Mucosa of rectum (tissue), 2 donors: Measurements from ENCODE around the gene KLF3.
A peak's percentile ranks its signal among the peaks of the same experiment; 100 is the strongest.

ENCODE experiments used
- H3K27ac ChIP-seq, 2 donors: one replicate each; pipeline ENCODE4 v1.7.0; 2013; ENCODE audit warnings: inconsistent platforms in 2 of 2, low read depth in 2 of 2, low read length in 2 of 2
- H3K27me3 ChIP-seq, 2 donors: one replicate each; pipeline ENCODE4 v1.7.0; 2013; ENCODE audit warnings: low read length in 2 of 2; ENCODE audit not compliant: control insufficient read depth in 2 of 2, insufficient read depth in 2 of 2
- H3K36me3 ChIP-seq, 2 donors: one replicate each; pipeline ENCODE4 v1.7.0; 2013; ENCODE audit warnings: low read length in 2 of 2; ENCODE audit not compliant: control insufficient read depth in 2 of 2, insufficient read depth in 2 of 2
- H3K4me1 ChIP-seq, 2 donors: one replicate each; pipeline ENCODE4 v1.7.0; 2013; ENCODE audit warnings: low read length in 2 of 2, mild to moderate bottlenecking in 1 of 2; ENCODE audit not compliant: control insufficient read depth in 2 of 2, insufficient read depth in 2 of 2
- H3K4me3 ChIP-seq, 2 donors: one replicate each; pipeline ENCODE4 v1.7.0; 2013; ENCODE audit warnings: low read length in 2 of 2
- H3K9ac ChIP-seq, 2 donors: one replicate each; pipeline ENCODE4 v1.7.0; 2013; ENCODE audit warnings: low read length in 2 of 2, low read depth in 1 of 2, mild to moderate bottlenecking in 1 of 2
- H3K9me3 ChIP-seq, 2 donors: one replicate each; pipeline ENCODE4 v1.7.0; 2013; ENCODE audit warnings: low read length in 2 of 2; ENCODE audit not compliant: control insufficient read depth in 2 of 2
- donor health status: healthy.
- donor health status: Normal muscosa, but diverticular disease.

Gene KLF3

GRCh38 chr4:38681281-38681991 lies 17.4 kb downstream of the KLF3 start:
- Histone ChIP-seq H3K36me3 (peaks cover 24 to 33% of the 10 kb centered on the region in 2 donors), H3K4me1 (peaks cover 12 to 32% of the 10 kb centered on the region in 2 donors), H3K9ac (no peak overlapping the region), H3K4me3 (no peak overlapping the region), H3K27ac (no peak overlapping the region), H3K27me3 (no peaks in the 10 kb centered on the region), H3K9me3 (no peaks in the 10 kb centered on the region)

- H3K27me3 ChIP-seq, result no peaks in the 10 kb centered on the region
- H3K9me3 ChIP-seq, result no peaks in the 10 kb centered on the region
- H3K4me1 ChIP-seq, result peaks cover 14 to 29% of the 10 kb centered on the region in 2 donors
- no peak overlapping the region for H3K9ac ChIP-seq
- peaks cover 24 to 40% of the 10 kb centered on the region in 2 donors for H3K36me3 ChIP-seq
- H3K4me3 ChIP-seq, result no peak overlapping the region
- H3K27ac ChIP-seq, result no peak overlapping the region
Observed at GRCh38 chr4:38682336-38682735, 18.3 kb downstream of the KLF3 start.

GRCh38 chr4:38683276-38683675 lies 19.3 kb downstream of the KLF3 start:
- H3K27ac ChIP-seq, result no peak overlapping the region
- no peak overlapping the region for H3K4me3 ChIP-seq
- no peaks in the 10 kb centered on the region for H3K27me3 ChIP-seq
- H3K9ac ChIP-seq, result no peak overlapping the region
- H3K4me1 ChIP-seq, result peaks cover 14 to 21% of the 10 kb centered on the region in 2 donors
- peaks cover 34 to 48% of the 10 kb centered on the region in 2 donors for H3K36me3 ChIP-seq
- H3K9me3 ChIP-seq, result no peaks in the 10 kb centered on the region

GRCh38 chr4:38684271-38684670 lies 20.3 kb downstream of the KLF3 start:
- H3K36me3 ChIP-seq, result peaks cover 44 to 54% of the 10 kb centered on the region in 2 donors
- peaks cover 14 to 21% of the 10 kb centered on the region in 2 donors for H3K4me1 ChIP-seq
- H3K9ac ChIP-seq, result no peak overlapping the region
- no peak overlapping the region for H3K27ac ChIP-seq
- H3K9me3 ChIP-seq, result no peaks in the 10 kb centered on the region
- no peak overlapping the region for H3K4me3 ChIP-seq
- H3K27me3 ChIP-seq, result no peaks in the 10 kb centered on the region

GRCh38 chr4:38684951-38685844 lies 21.2 kb downstream of the KLF3 start:
- peaks cover 53 to 63% of the 10 kb centered on the region in 2 donors for H3K36me3 ChIP-seq
- H3K4me3 ChIP-seq, result no peak overlapping the region
- H3K27me3 ChIP-seq, result no peaks in the 10 kb centered on the region
- no peak overlapping the region for H3K9ac ChIP-seq
- peaks cover 14 to 21% of the 10 kb centered on the region in 2 donors for H3K4me1 ChIP-seq
- no peaks in the 10 kb centered on the region for H3K9me3 ChIP-seq
- H3K27ac ChIP-seq, result no peak overlapping the region

GRCh38 chr4:38686682-38687081 lies 22.7 kb downstream of the KLF3 start:
- H3K9ac ChIP-seq, result no peak overlapping the region
- peaks cover 56 to 66% of the 10 kb centered on the region in 2 donors for H3K36me3 ChIP-seq
- no peak overlapping the region for H3K4me3 ChIP-seq
- no peaks in the 10 kb centered on the region for H3K27me3 ChIP-seq
- H3K27ac ChIP-seq, result no peak overlapping the region
- peaks cover 14 to 27% of the 10 kb centered on the region in 2 donors for H3K4me1 ChIP-seq
- no peaks in the 10 kb centered on the region for H3K9me3 ChIP-seq

GRCh38 chr4:38687571-38688011 lies 23.6 kb downstream of the KLF3 start:
- H3K4me1 ChIP-seq, result peaks cover 14 to 27% of the 10 kb centered on the region in 2 donors
- no peak overlapping the region for H3K4me3 ChIP-seq
- peak overlapping the region in 1 of 2 donors; percentile 31 for H3K27ac ChIP-seq
- H3K9me3 ChIP-seq, result no peaks in the 10 kb centered on the region
- peaks cover 56 to 71% of the 10 kb centered on the region in 2 donors for H3K36me3 ChIP-seq
- H3K27me3 ChIP-seq, result no peaks in the 10 kb centered on the region
- H3K9ac ChIP-seq, result no peak overlapping the region

- Histone ChIP-seq H3K27ac (no peak overlapping the region), H3K9ac (no peak overlapping the region), H3K4me3 (no peak overlapping the region), H3K4me1 (peaks cover 14 to 24% of the 10 kb centered on the region in 2 donors), H3K36me3 (peaks cover 61 to 74% of the 10 kb centered on the region in 2 donors), H3K9me3 (no peaks in the 10 kb centered on the region), H3K27me3 (no peaks in the 10 kb centered on the region)
Observed at GRCh38 chr4:38688676-38689355, 24.8 kb downstream of the KLF3 start.

GRCh38 chr4:38691251-38692008 lies 27.4 kb downstream of the KLF3 start:
- Histone ChIP-seq H3K36me3 (peaks cover 75 to 88% of the 10 kb centered on the region in 2 donors), H3K27ac (peak overlapping the region; percentile 32 to 56), H3K9ac (no peak overlapping the region)

More at GRCh38 chr4:38691251-38692008, 27.4 kb downstream of the KLF3 start:
- Histone ChIP-seq H3K9me3 (no peaks in the 10 kb centered on the region), H3K4me3 (no peak overlapping the region), H3K27me3 (no peaks in the 10 kb centered on the region), H3K4me1 (peaks cover 3 to 11% of the 10 kb centered on the region in 2 donors)
